H7 (cell line): ENCODE measurements around the gene BEST4. TPM values are rescaled to one million over a fixed set of nuclear protein-coding genes. Genes with fewer than 3 reads are reported as not detected.
"Not testable (repeated sequence)": the region's sequence is repeated elsewhere in the genome, so short reads cannot be mapped to it uniquely, and the experiment has no call there.

Experiments
- DNase-seq: peaks from one replicate; pipeline ENCODE4 v3.0.0; 2012
- H3K27me3 ChIP-seq: 2 replicates; pipeline ENCODE4 v1.6.0; 2011; ENCODE audit warnings: mild to moderate bottlenecking, low read length; ENCODE audit not compliant: control insufficient read depth, insufficient read depth
- H3K36me3 ChIP-seq: replicated peaks from 2 replicates; pipeline ENCODE4 v1.5.1; 2011; ENCODE audit warnings: low read length; ENCODE audit not compliant: control insufficient read depth, insufficient read depth
- H3K4me3 ChIP-seq: 2 replicates; pipeline ENCODE4 v1.5.1; 2011; ENCODE audit warnings: low read depth, mild to moderate bottlenecking, control low read depth, low read length, moderate library complexity; ENCODE audit not compliant: insufficient read depth
- total RNA-seq: library from RNA; depleted of rRNA; stranded (reverse); fragments of >200 nt; shearing (Covaris generic); gene quantifications from 2 replicates; pipeline ENCODE4 v1.2.3, GENCODE V29; 2014; rRNA removed

BEST4 gene
- total RNA-seq, 1 experiment from 2014 or later, result 0.80 TPM

DNA sequence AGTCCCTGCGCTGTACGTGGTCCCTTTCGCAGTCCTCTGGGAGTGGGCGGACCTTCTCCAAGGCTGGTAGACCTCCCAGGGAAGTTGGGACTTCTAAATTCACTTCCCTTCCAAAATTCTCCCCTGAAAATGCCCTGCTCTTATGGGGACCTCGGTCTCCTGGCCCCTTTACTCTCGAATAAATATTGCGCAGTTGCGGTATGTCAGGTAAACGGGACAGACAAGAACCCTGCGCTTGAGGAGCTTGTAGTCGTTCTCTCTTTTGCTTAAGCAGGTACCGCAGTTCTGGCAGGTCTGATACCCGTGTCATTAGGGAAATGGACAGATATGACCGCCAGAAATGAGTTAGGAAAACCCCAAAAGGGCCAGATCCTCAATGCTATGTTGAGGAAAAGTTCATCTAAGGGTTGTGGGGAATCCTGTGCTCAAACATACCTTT lies 47.8 kb downstream of the BEST4 start:
- H3K4me3 ChIP-seq, result peak overlapping the region; percentile 85
- H3K27me3 ChIP-seq, result no peaks in the 10 kb centered on the region
- DNase-seq, result no peak
- H3K36me3 ChIP-seq, result peaks cover 13% of the 10 kb centered on the region

DNA sequence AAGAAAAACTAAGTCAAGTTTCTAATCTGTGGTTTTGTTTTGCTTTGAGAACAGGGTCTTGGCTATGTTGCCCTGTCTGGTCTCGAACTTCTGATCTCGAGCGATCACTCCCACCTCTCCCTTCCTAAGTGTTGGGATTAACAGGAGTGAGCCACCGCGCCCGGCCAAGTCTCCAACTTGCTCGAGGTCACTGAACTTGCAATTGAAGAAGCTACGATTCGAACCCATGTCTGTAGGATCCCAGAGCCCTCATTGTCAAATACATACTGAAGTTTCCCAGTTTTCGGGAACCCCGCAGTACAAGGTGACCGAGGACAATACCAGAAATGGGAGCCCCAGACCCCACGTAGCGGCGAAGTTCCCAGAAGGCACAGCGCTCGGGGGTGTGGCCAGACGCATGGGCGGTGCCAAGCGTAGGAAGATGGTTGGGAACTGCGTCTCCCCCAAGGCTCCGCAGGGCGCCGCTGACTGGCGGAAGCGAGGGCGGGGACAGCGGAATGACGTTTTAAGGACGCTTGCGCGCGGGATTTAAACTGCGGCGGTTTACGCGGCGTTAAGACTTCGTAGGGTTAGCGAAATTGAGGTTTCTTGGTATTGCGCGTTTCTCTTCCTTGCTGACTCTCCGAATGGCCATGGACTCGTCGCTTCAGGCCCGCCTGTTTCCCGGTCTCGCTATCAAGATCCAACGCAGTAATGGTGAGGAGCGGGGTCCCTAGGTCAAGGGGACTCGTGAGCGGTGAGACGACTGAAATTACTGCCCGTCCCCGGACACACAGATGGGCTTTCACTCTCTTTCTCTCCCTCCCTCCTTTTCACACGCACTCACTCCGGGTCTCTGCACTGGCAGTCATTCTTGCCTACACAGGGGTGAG lies 48.4 kb downstream of the BEST4 start, which contains the start of gene KIF2C:
KIF2C (plus strand) TSS at position 531 of the 872 bp plus-strand sequence; CDS start at position 627, 96 bp downstream.
- Histone ChIP-seq H3K27me3 (no peaks in the 10 kb centered on the region), H3K36me3 (peaks cover 13% of the 10 kb centered on the region), H3K4me3 (peak within 1 kb of the TSS; percentile 85)
- peak; percentile 97 for DNase-seq

DNA sequence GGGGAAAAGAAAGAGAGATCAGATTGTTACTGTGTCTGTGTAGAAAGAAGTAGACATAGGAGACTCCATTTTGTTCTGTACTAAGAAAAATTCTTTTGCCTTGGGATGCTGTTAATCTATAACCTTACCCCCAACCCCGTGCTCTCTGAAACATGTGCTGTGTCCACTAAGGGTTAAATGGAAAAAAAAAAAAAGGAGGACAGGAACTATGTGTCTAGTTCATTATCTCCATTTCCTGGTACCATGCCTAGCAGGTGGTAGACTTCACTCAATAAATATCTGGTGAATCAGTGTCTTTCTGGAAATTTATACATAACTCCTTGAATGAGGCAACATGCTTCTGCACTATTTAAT lies 49.0 kb downstream of the BEST4 start:
- DNase-seq, H3K27me3 ChIP-seq: not testable (repeated sequence)
- Histone ChIP-seq H3K36me3 (peaks cover 10% of the 10 kb centered on the region), H3K4me3 (peak overlapping the region; percentile 85)

- no peaks in the 10 kb centered on the region for H3K27me3 ChIP-seq
- no peak for DNase-seq
- H3K4me3 ChIP-seq, result no peak overlapping the region
- no peaks in the 10 kb centered on the region; the same call in 1 of the 2 replicates for H3K36me3 ChIP-seq
These were observed 52.0 kb downstream of the BEST4 start for GRCh38 chr1:44735992-44736391.

- Histone ChIP-seq H3K4me3 (no peak overlapping the region), H3K27me3 (no peaks in the 10 kb centered on the region), H3K36me3 (no peaks in the 10 kb centered on the region)
- no peak for DNase-seq
These were observed 54.2 kb downstream of the BEST4 start for GRCh38 chr1:44733784-44734183.

Other genes starting within 250 kb of the BEST4 start
- 6.0 and 9.0 TPM in 2 replicates for gene TMEM53, start 113.7 kb downstream of the BEST4 start, total RNA-seq
- gene ARMH1, start 113.5 kb downstream of the BEST4 start, total RNA-seq, result 0.62 TPM in 1 of 2 replicates, not detected in the other
- gene RNU5D-1, start 57.0 kb downstream of the BEST4 start, total RNA-seq, result not detected in 2 replicates
- 164 and 209 TPM in 2 replicates for gene KIF2C, start 48.3 kb downstream of the BEST4 start, total RNA-seq
- 3,197 and 3,561 TPM in 2 replicates for gene RPS8, start 12.6 kb downstream of the BEST4 start, total RNA-seq
- gene PLK3, start 12.2 kb upstream of the BEST4 start, total RNA-seq, result 4.9 and 10.1 TPM in 2 replicates
- 1.00 TPM in 1 of 2 replicates, not detected in the other for gene DYNLT4, start 19.2 kb upstream of the BEST4 start, total RNA-seq
- 0.78 and 1.4 TPM in 2 replicates for gene BTBD19, start 20.4 kb upstream of the BEST4 start, total RNA-seq
- 0.18 and 0.42 TPM in 2 replicates for gene PTCH2, start 55.1 kb upstream of the BEST4 start, total RNA-seq
- gene EIF2B3, start 198.4 kb upstream of the BEST4 start, total RNA-seq, result 56.8 and 60.1 TPM in 2 replicates
- gene HECTD3, start 223.2 kb upstream of the BEST4 start, total RNA-seq, result 45.3 and 53.1 TPM in 2 replicates
- 257 and 408 TPM in 2 replicates for gene UROD, start 224.1 kb upstream of the BEST4 start, total RNA-seq